GM12891 (cell line): ENCODE data around the gene CBX2.

Source experiments
- POLR2A ChIP-seq: IDR thresholded peaks from 2 replicates; pipeline ENCODE4 v1.6.1; 2011; ENCODE audit warnings: low read depth, low read length, control low read depth
- POLR2AphosphoS5 ChIP-seq: IDR thresholded peaks from 2 replicates; pipeline ENCODE4 v1.6.1; 2011; ENCODE audit warnings: low read depth, low read length, control low read depth

- TF ChIP-seq POLR2A (no peak), POLR2AphosphoS5 (no peak)
Measured at GRCh38 chr17:79737046-79737921, 40.7 kb upstream of the CBX2 start.
